Calu3 (cell line): ENCODE results near the gene SLC44A4. TPM values are rescaled to one million over a fixed set of nuclear protein-coding genes. Genes with fewer than 3 reads are reported as not detected.

Experiments used
- BruUV-seq: library from RNA; stranded (reverse); fragments of 400-500 nt; replicated peaks from 2 replicates; lab custom pipeline; 2021; lab: Mats Ljungman, UMichigan
- CTCF ChIA-PET: fragments of 300-600 bp; sonication (Branson Sonifier 250); formaldehyde crosslinking; loops from one replicate; lab custom pipeline; 2022; ENCODE audit warnings: antibody characterized with exemption; lab: Charles Lee
- DNase-seq: peaks from one replicate; pipeline ENCODE4 v3.0.0; 2022
- H3K27ac Mint-ChIP-seq: one replicate; pipeline ENCODE4 v1.8.0; 2022; ENCODE audit warnings: mixed read lengths; ENCODE audit not compliant: unreplicated experiment
- H3K27me3 Mint-ChIP-seq: one replicate; pipeline ENCODE4 v1.8.0; 2022; ENCODE audit warnings: mixed read lengths; ENCODE audit not compliant: unreplicated experiment
- H3K36me3 Mint-ChIP-seq: one replicate; pipeline ENCODE4 v1.8.0; 2022; ENCODE audit warnings: mild to moderate bottlenecking, moderate library complexity, mixed read lengths; ENCODE audit not compliant: insufficient read depth, unreplicated experiment
- H3K4me1 Mint-ChIP-seq: one replicate; pipeline ENCODE4 v1.8.0; 2022; ENCODE audit warnings: mild to moderate bottlenecking, low read depth, mixed read lengths; ENCODE audit not compliant: unreplicated experiment
- H3K4me3 Mint-ChIP-seq: one replicate; pipeline ENCODE4 v1.8.0; 2022; ENCODE audit warnings: mild to moderate bottlenecking, low read depth, moderate library complexity, mixed read lengths; ENCODE audit not compliant: unreplicated experiment
- H3K9me3 Mint-ChIP-seq: one replicate; pipeline ENCODE4 v1.8.0; 2022; ENCODE audit warnings: low read depth, mixed read lengths; ENCODE audit not compliant: unreplicated experiment
- CTCF ChIP-seq: fragments of 200-600 bp; IDR thresholded peaks from one replicate; pipeline ENCODE4 v1.8.0; 2022; ENCODE audit warnings: antibody characterized with exemption; ENCODE audit not compliant: unreplicated experiment
- intact Hi-C: fragments of 100-400 bp; cut with micrococcal nuclease; formaldehyde crosslinking; loops from one replicate; pipeline ENCODE4 v1.10.0; 2022; ENCODE audit not compliant: unreplicated experiment
- total RNA-seq: library from RNA; stranded (reverse); gene quantifications from 2 replicates; pipeline ENCODE4 v1.2.3, GENCODE V29; 2022

Gene SLC44A4
- total RNA-seq, 1 experiment from 2014 or later = 185 TPM

DNA sequence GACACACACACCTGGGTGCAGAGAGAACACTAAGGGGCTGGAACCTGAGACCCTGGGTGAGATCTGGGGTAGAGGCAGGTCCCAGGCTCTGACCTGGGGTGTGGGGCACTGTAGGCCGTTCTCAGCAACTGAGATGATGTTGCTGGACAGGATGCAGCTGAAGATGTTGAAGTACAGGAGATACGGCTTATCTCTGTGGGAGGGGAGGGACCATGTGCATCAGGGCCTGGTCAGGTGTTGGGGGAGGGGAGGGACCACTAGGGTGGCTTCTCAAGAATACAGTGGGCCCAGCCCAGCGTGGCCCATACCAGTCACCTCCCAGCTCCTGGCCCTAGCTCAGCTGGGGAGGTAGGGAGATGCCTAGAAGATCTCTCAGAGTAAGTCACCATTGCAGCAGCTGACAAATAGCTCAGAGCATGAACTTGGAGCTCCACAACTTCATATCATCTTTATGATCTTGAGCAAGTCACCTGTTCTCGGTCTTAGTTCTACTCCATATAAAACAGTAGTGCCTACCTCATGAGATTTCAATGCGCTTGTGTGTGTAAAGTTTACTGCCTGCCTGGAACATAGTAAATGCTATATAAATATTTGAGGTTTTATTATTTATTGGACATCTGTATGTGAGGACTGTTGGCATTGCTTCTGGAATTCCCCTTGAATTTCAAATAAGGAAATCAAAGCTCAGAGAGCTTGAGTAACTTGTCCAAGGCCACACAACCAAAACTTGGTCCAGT is 3.8 kb downstream of the SLC44A4 start:
- H3K4me1 Mint-ChIP-seq = peaks cover 39% of the 10 kb centered on the region
- intact Hi-C loops = no loop called here
- no peak overlapping the region for H3K4me3 Mint-ChIP-seq
- BruUV-seq = TSS peak; percentile 22
- no peak for DNase-seq
- CTCF ChIA-PET = interaction anchor here (0.5 to 1.3 kb wide), 4 partner anchors 13 to 214 kb away, joined by 3 to 5 read pairs (median 4); partner anchors contain the start of gene C6orf47
- H3K9me3 Mint-ChIP-seq = no peaks in the 10 kb centered on the region
- no peak overlapping the region for H3K27ac Mint-ChIP-seq
- H3K36me3 Mint-ChIP-seq = peaks cover 74% of the 10 kb centered on the region
- no peaks in the 10 kb centered on the region for H3K27me3 Mint-ChIP-seq
- TF ChIP-seq CTCF = no peak

GRCh38 chr6:31874084-31874670 is 4.6 kb downstream of the SLC44A4 start:
- Mint-ChIP-seq H3K27ac (peak overlapping the region; percentile 20), H3K4me3 (no peak overlapping the region), H3K4me1 (peaks cover 31% of the 10 kb centered on the region), H3K9me3 (no peaks in the 10 kb centered on the region), H3K36me3 (peaks cover 75% of the 10 kb centered on the region), H3K27me3 (no peaks in the 10 kb centered on the region)
- BruUV-seq = no TSS peak
- CTCF ChIA-PET = interaction anchor here (0.6 kb wide), 1 partner anchor 14 kb away, joined by 5 read pairs; no protein-coding TSS in a partner anchor
- no peak for TF ChIP-seq CTCF
- no peak for DNase-seq
- intact Hi-C loops = no loop called here

GRCh38 chr6:31871046-31871659 is 7.6 kb downstream of the SLC44A4 start:
- intact Hi-C loops = no loop called here
- Mint-ChIP-seq H3K27ac (no peak overlapping the region), H3K4me3 (no peak overlapping the region), H3K9me3 (no peaks in the 10 kb centered on the region), H3K4me1 (peaks cover 7% of the 10 kb centered on the region), H3K36me3 (peaks cover 58% of the 10 kb centered on the region), H3K27me3 (no peaks in the 10 kb centered on the region)
- CTCF ChIA-PET = no interaction called here
- no peak for TF ChIP-seq CTCF
- no peak for DNase-seq
- no TSS peak for BruUV-seq

DNA sequence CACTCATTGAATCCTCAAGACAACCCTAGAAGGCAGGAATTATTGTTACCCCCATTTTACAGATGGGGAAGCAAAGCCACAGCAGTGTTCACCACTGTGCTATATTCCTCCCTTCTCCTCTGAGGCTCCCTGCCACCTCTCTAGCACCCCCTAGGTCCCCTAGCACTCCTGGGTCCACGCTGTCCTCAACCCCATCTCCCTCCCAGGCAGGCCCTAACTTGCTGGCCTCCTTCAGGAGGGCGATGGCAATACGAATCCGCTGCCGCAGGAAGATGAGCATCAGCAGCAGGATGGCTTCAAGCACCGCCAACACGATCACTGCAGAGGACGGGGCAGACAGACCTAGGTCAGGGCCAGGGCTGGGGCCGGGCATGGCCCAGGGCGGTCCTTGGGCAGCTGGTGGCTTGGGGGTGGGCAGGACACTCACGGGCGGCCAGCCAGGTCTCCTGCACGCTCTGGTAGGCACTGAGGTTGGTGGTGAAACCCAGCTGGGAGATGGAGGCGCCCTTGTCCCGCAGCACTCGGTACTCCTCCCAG is 8.3 kb downstream of the SLC44A4 start:
- CTCF ChIA-PET = no interaction called here
- no peak for TF ChIP-seq CTCF
- no peaks in the 10 kb centered on the region for H3K9me3 Mint-ChIP-seq
- no TSS peak for BruUV-seq
- no peaks in the 10 kb centered on the region for H3K27me3 Mint-ChIP-seq
- H3K4me3 Mint-ChIP-seq = no peak overlapping the region
- H3K4me1 Mint-ChIP-seq = no peaks in the 10 kb centered on the region
- no peak overlapping the region for H3K27ac Mint-ChIP-seq
- DNase-seq = no peak
- intact Hi-C loops = no loop called here
- H3K36me3 Mint-ChIP-seq = peaks cover 58% of the 10 kb centered on the region
